ENCODE measurements around the gene SNCG. TPM values are rescaled to one million over a fixed set of nuclear protein-coding genes. Genes with fewer than 3 reads are reported as not detected.
"Not testable (repeated sequence)": the region's sequence is repeated elsewhere in the genome, so short reads cannot be mapped to it uniquely, and the experiment has no call there.

The SNCG gene
- total RNA-seq, 4 donors from 2014 or later = 5.3 to 32.4 (median 11.4) TPM

DNA sequence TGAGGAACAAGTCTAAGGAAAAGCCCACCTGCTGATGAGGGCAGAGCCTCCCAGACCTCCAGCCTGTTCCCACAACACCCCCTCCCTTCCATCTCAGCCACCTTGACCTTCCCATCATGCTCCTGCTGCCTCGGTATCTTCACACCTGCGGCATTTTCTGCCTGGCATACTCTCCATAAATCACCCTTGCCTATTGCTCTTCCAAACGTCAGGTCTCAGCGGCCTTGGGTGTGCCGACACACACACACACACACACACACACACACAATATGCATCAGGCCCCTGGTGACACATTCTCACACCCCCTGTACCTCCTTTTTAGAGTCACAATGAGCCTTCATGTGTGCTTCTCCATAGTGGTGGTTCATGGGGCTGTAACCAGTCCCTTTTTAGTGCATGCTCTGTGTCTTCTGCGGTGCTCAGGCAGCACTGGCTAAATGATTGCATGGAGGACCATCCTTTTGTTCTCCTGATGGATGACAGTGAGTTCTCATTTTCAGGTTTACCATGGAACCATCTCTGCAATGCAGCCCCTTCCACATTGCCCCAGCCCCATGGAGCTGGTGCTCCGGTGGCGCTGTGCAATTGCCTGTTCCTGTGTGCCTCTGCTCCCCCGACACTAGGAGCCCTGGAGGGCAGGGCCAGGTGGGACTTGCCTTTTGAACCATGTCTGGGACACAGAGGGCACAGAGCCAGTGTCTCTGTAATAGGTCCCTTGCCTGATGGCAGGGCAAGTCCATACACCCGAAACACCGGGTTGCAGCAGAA, 14.4 kb downstream of the SNCG start:
- intact Hi-C loops (cut with DNase I) = loop anchor here (5.0 kb wide), 1 partner anchor 120 kb away; the partner anchor contains the start of gene GLUD1
- H3K36me3 ChIP-seq = no peaks in the 10 kb centered on the region
- peaks cover 31 to 81% (median 44%) of the 10 kb centered on the region in 3 donors for H3K4me1 ChIP-seq
- no peaks in the 10 kb centered on the region for H3K27me3 ChIP-seq
- H3K4me3 ChIP-seq = no peak overlapping the region
- no peak for DNase-seq
- no peaks in the 10 kb centered on the region for H3K9me3 ChIP-seq
- H3K27ac ChIP-seq = peak overlapping the region; percentile 54 to 99 (median 96)
- TF ChIP-seq POLR2A (IDR thresholded peaks at IDR 0.05) = no peak
- TF ChIP-seq, protein P1, sequence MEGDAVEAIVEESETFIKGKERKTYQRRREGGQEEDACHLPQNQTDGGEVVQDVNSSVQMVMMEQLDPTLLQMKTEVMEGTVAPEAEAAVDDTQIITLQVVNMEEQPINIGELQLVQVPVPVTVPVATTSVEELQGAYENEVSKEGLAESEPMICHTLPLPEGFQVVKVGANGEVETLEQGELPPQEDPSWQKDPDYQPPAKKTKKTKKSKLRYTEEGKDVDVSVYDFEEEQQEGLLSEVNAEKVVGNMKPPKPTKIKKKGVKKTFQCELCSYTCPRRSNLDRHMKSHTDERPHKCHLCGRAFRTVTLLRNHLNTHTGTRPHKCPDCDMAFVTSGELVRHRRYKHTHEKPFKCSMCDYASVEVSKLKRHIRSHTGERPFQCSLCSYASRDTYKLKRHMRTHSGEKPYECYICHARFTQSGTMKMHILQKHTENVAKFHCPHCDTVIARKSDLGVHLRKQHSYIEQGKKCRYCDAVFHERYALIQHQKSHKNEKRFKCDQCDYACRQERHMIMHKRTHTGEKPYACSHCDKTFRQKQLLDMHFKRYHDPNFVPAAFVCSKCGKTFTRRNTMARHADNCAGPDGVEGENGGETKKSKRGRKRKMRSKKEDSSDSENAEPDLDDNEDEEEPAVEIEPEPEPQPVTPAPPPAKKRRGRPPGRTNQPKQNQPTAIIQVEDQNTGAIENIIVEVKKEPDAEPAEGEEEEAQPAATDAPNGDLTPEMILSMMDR (IDR thresholded peaks at IDR 0.05) = no peak
- WGBS, 2 donors = 81 to 91% methylated on average over 6 to 8 of the region's 11 CpGs

DNA sequence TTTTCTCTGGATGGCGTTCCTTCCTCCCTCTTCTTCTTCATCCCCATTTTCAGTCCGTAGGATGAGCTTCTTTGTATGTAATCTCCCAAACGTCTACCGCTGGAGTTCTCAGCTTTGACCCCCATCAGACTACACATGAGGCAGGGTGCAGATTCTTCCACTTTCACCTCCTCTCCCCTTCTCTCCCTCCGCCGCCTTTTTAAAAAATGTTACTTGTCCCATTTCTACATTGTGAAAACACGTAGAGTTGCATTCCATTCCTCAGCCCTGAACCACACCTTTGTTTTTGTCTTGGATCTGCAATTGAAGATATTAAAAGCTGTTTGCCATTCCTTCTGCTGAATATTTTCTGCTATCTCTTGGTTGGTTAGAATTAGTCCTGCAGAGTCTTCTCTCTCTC, 16.1 kb downstream of the SNCG start:
- peaks cover 14 to 81% (median 38%) of the 10 kb centered on the region in 3 donors for H3K4me1 ChIP-seq
- no peaks in the 10 kb centered on the region for H3K27me3 ChIP-seq
- peak overlapping the region in 3 of 4 donors; percentile 37 to 99 (median 97) for H3K27ac ChIP-seq
- H3K4me3 ChIP-seq = peak overlapping the region in 1 of 4 donors; percentile 16
- no peaks in the 10 kb centered on the region for H3K9me3 ChIP-seq
- DNase-seq = no peak
- TF ChIP-seq, protein P1 (IDR thresholded peaks at IDR 0.05) = no peak
- TF ChIP-seq POLR2A (IDR thresholded peaks at IDR 0.05) = no peak
- intact Hi-C loops (cut with DNase I) = loop anchor here (5.0 kb wide), 1 partner anchor 118 kb away; the partner anchor contains the start of gene GLUD1
- H3K36me3 ChIP-seq = no peaks in the 10 kb centered on the region
- WGBS, 2 donors = 37 to 44% methylated on average over 7 of the region's 7 CpGs

DNA sequence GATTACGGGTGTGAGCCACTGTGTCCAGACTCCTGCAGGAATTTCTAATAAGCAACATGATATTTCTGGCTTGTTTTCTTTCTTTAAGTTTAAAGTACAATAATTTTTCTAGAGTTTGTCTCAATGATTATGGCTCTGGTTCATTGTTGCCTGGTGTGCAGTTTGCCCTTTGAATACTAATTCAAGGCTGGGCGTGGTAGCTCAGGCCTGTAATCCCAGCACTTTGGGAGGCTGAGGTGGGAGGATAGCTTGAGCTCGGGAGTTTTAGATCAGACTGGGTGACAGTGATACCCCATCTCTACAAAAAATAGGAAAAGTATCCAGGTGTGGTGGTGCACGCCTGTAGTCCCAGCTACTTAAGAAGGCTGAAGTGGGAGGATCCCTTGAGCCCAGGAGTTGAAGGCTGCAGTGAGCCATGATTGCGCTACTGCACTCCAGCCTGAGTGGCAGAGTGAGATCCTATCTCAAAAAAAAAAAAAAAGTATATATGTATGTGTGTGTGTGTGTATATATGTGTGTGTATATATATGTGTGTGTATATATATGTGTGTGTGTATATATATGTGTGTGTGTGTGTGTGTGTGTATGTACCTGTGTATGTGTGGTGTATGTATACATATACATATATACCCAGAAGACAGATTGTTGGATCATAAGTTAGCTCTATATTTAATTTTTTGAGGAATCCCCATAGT, 18.1 kb downstream of the SNCG start:
- 90 to 97% methylated on average over 4 to 5 of the region's 5 CpGs for WGBS, 2 donors
- Histone ChIP-seq H3K9me3 (no peaks in the 10 kb centered on the region), H3K4me1 (peaks cover 5 to 78% (median 47%) of the 10 kb centered on the region in 3 donors), H3K27ac (no peak overlapping the region), H3K36me3 (no peaks in the 10 kb centered on the region), H3K4me3 (no peak overlapping the region), H3K27me3 (no peaks in the 10 kb centered on the region)
- intact Hi-C loops (cut with DNase I) = no loop called here
- TF ChIP-seq, protein P1 (IDR thresholded peaks at IDR 0.05) = no peak
- no peak for DNase-seq

DNA sequence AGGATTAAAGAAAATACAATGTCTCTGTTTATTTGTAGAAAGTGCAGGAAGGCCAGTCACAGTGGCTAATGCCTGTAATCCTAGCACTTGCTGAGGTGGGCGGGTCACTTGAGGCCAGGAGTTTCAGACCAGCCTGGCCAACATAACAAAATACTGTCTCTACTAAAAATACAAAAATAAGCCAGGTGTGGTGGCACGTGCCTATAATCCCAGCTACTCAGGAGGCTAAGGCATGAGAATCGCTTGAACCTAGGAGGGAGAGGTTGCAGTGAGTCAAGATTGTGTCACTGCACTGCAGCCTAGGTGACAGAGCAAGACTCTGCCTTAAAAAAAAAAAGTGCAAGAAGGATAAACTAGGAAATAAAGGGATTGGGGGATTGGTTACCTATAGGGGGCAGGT, 20.1 kb downstream of the SNCG start:
- WGBS, 2 donors = 45 to 66% methylated on average over 3 of the region's 3 CpGs
- H3K27me3 ChIP-seq; intact Hi-C loops (cut with DNase I); H3K9me3 ChIP-seq; H3K36me3 ChIP-seq; H3K4me3 ChIP-seq; DNase-seq: not testable (repeated sequence)
- Histone ChIP-seq H3K4me1 (peaks cover 0 to 59% (median 33%) of the 10 kb centered on the region in 3 donors), H3K27ac (peak overlapping the region; percentile 1 to 54 (median 44))

DNA sequence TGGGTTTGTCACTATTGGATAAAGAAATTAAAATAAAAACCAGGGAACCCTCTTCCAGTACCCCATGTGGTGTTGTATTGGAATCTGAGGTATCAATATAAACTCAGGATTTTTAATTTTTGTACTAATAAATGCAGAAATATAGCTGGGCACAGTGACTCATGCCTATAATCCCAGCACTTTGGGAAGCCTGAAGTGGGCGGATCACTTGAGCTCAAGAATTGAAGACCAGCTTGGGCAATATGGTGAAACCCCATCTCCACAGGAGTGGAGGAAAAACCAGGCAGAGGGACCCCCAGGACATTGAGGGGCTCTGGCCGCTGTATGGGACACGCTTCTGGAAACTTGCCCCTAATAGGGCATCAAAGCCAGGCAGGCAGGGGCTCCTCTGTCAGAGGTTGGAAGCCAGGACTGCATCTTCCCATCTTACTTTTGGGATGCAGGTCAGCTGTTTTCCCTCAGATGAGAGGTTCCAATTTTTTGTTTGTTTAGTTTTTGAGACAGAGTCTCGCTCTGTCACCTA, 21.0 kb downstream of the SNCG start:
- TF ChIP-seq, protein P1 (IDR thresholded peaks at IDR 0.05) = no peak
- TF ChIP-seq POLR2A (IDR thresholded peaks at IDR 0.05) = no peak
- Histone ChIP-seq H3K36me3 (no peaks in the 10 kb centered on the region), H3K27me3 (no peaks in the 10 kb centered on the region), H3K4me1 (peaks cover 0 to 50% (median 30%) of the 10 kb centered on the region in 3 donors), H3K4me3 (no peak overlapping the region), H3K9me3 (no peaks in the 10 kb centered on the region), H3K27ac (peak overlapping the region; percentile 13 to 84 (median 54))
- intact Hi-C loops (cut with DNase I) = no loop called here
- DNase-seq = no peak
- 69 to 76% methylated on average over 4 of the region's 4 CpGs for WGBS, 2 donors
